Measurements from ENCODE around the gene PSMD10. TPM values are rescaled to one million over a fixed set of nuclear protein-coding genes. Genes with fewer than 3 reads are reported as not detected.

Gene PSMD10
- total RNA-seq, 1 donor from 2014 or later: 47.3 TPM

DNA sequence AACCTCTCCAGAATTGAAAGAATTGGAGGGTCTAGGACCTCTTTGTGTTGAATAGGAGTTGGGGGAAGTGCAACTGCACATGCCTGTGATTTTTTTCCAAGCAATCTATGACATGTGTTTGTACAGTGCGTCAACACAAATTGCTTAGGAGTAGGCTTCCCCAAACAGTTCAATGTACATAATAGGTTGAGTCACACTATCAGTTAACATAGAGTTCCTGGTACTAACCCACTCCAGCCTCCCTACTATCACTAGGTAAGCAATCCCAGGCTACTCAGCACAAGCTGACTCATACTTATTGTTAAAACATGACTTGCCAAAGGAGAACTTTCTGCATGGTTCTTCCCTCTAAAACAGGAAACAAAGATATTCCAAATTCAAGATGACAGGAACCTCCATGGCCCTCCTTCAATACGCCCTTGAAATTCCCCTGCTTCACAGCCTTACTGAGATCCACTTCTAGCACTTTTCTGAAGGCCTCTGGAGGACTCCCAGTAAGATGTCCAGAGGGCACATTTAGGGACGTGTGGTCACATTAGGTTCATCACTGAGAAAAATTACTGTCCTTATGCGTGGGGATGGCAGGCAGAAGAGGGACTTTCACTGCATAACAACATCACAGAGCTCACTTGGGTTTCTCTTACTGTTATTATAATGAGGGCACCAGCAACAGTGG, 54.9 kb downstream of the PSMD10 start:
- TF ChIP-seq, protein P1, sequence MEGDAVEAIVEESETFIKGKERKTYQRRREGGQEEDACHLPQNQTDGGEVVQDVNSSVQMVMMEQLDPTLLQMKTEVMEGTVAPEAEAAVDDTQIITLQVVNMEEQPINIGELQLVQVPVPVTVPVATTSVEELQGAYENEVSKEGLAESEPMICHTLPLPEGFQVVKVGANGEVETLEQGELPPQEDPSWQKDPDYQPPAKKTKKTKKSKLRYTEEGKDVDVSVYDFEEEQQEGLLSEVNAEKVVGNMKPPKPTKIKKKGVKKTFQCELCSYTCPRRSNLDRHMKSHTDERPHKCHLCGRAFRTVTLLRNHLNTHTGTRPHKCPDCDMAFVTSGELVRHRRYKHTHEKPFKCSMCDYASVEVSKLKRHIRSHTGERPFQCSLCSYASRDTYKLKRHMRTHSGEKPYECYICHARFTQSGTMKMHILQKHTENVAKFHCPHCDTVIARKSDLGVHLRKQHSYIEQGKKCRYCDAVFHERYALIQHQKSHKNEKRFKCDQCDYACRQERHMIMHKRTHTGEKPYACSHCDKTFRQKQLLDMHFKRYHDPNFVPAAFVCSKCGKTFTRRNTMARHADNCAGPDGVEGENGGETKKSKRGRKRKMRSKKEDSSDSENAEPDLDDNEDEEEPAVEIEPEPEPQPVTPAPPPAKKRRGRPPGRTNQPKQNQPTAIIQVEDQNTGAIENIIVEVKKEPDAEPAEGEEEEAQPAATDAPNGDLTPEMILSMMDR (IDR thresholded peaks at IDR 0.05; ENCODE audit: insufficient read depth, low read depth, low read length): no peak
- Mint-ChIP-seq H3K4me1 (ENCODE audit: low read depth, unreplicated experiment) (peaks cover 8% of the 10 kb centered on the region), H3K27me3 (ENCODE audit: low read depth, unreplicated experiment) (no peaks in the 10 kb centered on the region), H3K36me3 (ENCODE audit: low read depth, unreplicated experiment) (no peaks in the 10 kb centered on the region), H3K27ac (ENCODE audit: unreplicated experiment) (peak overlapping the region; percentile 9), H3K9me3 (ENCODE audit: unreplicated experiment) (no peaks in the 10 kb centered on the region), H3K4me3 (ENCODE audit: unreplicated experiment) (no peak overlapping the region)
- no peak overlapping the region for H3K9ac ChIP-seq (ENCODE audit: low read length)
- DNase-seq (ENCODE audit: low read depth) (peak; percentile 80), FAIRE-seq (peak; percentile 29)
- H3K27me3 ChIP-seq (ENCODE audit: insufficient read depth, low read length): no peaks in the 10 kb centered on the region
- H3K27ac ChIP-seq (ENCODE audit: low read depth, low read length): peak overlapping the region; percentile 73
- H2AFZ ChIP-seq (ENCODE audit: low read depth, low read length): peak overlapping the region; percentile 17
- H4K20me1 ChIP-seq (ENCODE audit: insufficient read depth, low read length): no peaks in the 10 kb centered on the region
- H3K79me2 ChIP-seq (ENCODE audit: insufficient read depth, low read length): no peaks in the 10 kb centered on the region
- peak overlapping the region; percentile 63 for H3K4me2 ChIP-seq (ENCODE audit: low read length)
- no peaks in the 10 kb centered on the region for H3K9me3 ChIP-seq (ENCODE audit: insufficient read depth, low read depth, low read length)
- H3K4me3 ChIP-seq (ENCODE audit: insufficient read depth, low read depth, low read length): no peak overlapping the region
- H3K4me1 ChIP-seq (ENCODE audit: insufficient read depth, low read length): peaks cover 10% of the 10 kb centered on the region
- no peaks in the 10 kb centered on the region for H3K36me3 ChIP-seq (ENCODE audit: insufficient read depth, low read length)

DNA sequence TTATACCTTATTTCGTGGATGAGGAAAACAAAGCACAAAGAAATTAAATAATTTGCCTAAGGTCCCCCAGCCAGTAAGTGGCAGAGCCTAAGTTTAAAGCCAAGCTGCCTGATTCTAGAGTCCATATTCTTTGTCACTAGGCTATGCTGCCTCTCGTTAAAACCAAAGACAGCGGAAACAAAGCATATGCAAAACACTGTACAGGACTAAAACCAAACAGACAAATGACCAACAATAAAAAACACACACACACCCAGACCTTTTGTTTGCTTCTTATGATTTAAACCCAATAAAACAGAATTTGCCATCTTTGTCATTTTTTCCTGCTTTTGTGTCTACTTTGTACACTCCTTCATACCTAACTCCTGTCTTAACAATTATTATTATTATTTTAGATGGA, 56.6 kb downstream of the PSMD10 start:
- H3K4me2 ChIP-seq (ENCODE audit: low read length): no peak overlapping the region
- Mint-ChIP-seq H3K27ac (ENCODE audit: unreplicated experiment) (no peak overlapping the region), H3K4me3 (ENCODE audit: unreplicated experiment) (no peak overlapping the region), H3K4me1 (ENCODE audit: low read depth, unreplicated experiment) (peaks cover 8% of the 10 kb centered on the region), H3K27me3 (ENCODE audit: low read depth, unreplicated experiment) (peaks cover 3% of the 10 kb centered on the region), H3K36me3 (ENCODE audit: low read depth, unreplicated experiment) (no peaks in the 10 kb centered on the region), H3K9me3 (ENCODE audit: unreplicated experiment) (no peaks in the 10 kb centered on the region)
- no peak overlapping the region for H3K4me3 ChIP-seq (ENCODE audit: insufficient read depth, low read depth, low read length)
- no peaks in the 10 kb centered on the region for H3K79me2 ChIP-seq (ENCODE audit: insufficient read depth, low read length)
- H3K27ac ChIP-seq (ENCODE audit: low read depth, low read length): no peak overlapping the region
- peak; percentile 75 for FAIRE-seq
- H3K9ac ChIP-seq (ENCODE audit: low read length): no peak overlapping the region
- no peak for DNase-seq (ENCODE audit: low read depth)
- H3K9me3 ChIP-seq (ENCODE audit: insufficient read depth, low read depth, low read length): no peaks in the 10 kb centered on the region
- H3K36me3 ChIP-seq (ENCODE audit: insufficient read depth, low read length): no peaks in the 10 kb centered on the region
- H4K20me1 ChIP-seq (ENCODE audit: insufficient read depth, low read length): no peaks in the 10 kb centered on the region
- no peaks in the 10 kb centered on the region for H3K27me3 ChIP-seq (ENCODE audit: insufficient read depth, low read length)
- TF ChIP-seq, protein P1 (IDR thresholded peaks at IDR 0.05; ENCODE audit: insufficient read depth, low read depth, low read length): no peak
- TF ChIP-seq EZH2 (IDR thresholded peaks at IDR 0.05; ENCODE audit: insufficient read depth, low read length): no peak
- H3K4me1 ChIP-seq (ENCODE audit: insufficient read depth, low read length): peaks cover 10% of the 10 kb centered on the region
- H2AFZ ChIP-seq (ENCODE audit: low read depth, low read length): no peak overlapping the region

Other genes starting within 250 kb of the PSMD10 start
- gene TEX13B, start 109.2 kb downstream of the PSMD10 start, total RNA-seq: not detected in 2 replicates
- gene VSIG1, start 46.5 kb downstream of the PSMD10 start, total RNA-seq: not detected in 2 replicates
- gene ATG4A, start 236 bp upstream of the PSMD10 start, total RNA-seq: 10.7 and 11.5 TPM in 2 replicates

Measured in astrocyte (in vitro differentiated cells and primary cell).